Fibroblast of skin of left quadriceps (primary cell): ENCODE results near the gene ST6GALNAC2.

ENCODE experiments used
- DNase-seq, 2 experiments: peaks; one replicate each; pipeline ENCODE4 v3.0.0-alpha.2; 2013; ENCODE audit warnings: low read depth in 2 of 2

ST6GALNAC2 gene

GRCh38 chr17:76556765-76557367 is 28.8 kb downstream of the ST6GALNAC2 start:
- DNase-seq: no peak

GRCh38 chr17:76554131-76554530 is 31.5 kb downstream of the ST6GALNAC2 start:
- DNase-seq: no peak

- DNase-seq: no peak
Observed at GRCh38 chr17:76553178-76553908, 32.3 kb downstream of the ST6GALNAC2 start.

- DNase-seq: no peak
Observed at GRCh38 chr17:76551685-76552084, 34.0 kb downstream of the ST6GALNAC2 start.

GRCh38 chr17:76550712-76551615 is 34.7 kb downstream of the ST6GALNAC2 start:
- DNase-seq: no peak

- no peak for DNase-seq
Observed at GRCh38 chr17:76549539-76549938, 36.1 kb downstream of the ST6GALNAC2 start.

- no peak for DNase-seq
Observed at GRCh38 chr17:76549215-76549518, 36.5 kb downstream of the ST6GALNAC2 start.

GRCh38 chr17:76548378-76549214 is 37.1 kb downstream of the ST6GALNAC2 start:
- DNase-seq: no peak

GRCh38 chr17:76547642-76548202 is 37.9 kb downstream of the ST6GALNAC2 start:
- DNase-seq: no peak

- no peak for DNase-seq
Observed at GRCh38 chr17:76547183-76547641, 38.4 kb downstream of the ST6GALNAC2 start.

GRCh38 chr17:76546556-76547182 is 39.0 kb downstream of the ST6GALNAC2 start:
- DNase-seq: peak; percentile 87 to 88

- no peak for DNase-seq
Observed at GRCh38 chr17:76545918-76546555, 39.6 kb downstream of the ST6GALNAC2 start.

GRCh38 chr17:76544546-76545365 is 40.9 kb downstream of the ST6GALNAC2 start:
- no peak for DNase-seq

GRCh38 chr17:76543826-76544545 is 41.7 kb downstream of the ST6GALNAC2 start:
- no peak for DNase-seq

- no peak for DNase-seq
Observed at GRCh38 chr17:76543482-76543825, 42.2 kb downstream of the ST6GALNAC2 start.

GRCh38 chr17:76542984-76543383 is 42.7 kb downstream of the ST6GALNAC2 start:
- DNase-seq: no peak

GRCh38 chr17:76542566-76542971 is 43.1 kb downstream of the ST6GALNAC2 start:
- no peak for DNase-seq

- no peak for DNase-seq
Observed at GRCh38 chr17:76541739-76542454, 43.8 kb downstream of the ST6GALNAC2 start.
